ENCODE measurements around the gene ZNF784.

DNA sequence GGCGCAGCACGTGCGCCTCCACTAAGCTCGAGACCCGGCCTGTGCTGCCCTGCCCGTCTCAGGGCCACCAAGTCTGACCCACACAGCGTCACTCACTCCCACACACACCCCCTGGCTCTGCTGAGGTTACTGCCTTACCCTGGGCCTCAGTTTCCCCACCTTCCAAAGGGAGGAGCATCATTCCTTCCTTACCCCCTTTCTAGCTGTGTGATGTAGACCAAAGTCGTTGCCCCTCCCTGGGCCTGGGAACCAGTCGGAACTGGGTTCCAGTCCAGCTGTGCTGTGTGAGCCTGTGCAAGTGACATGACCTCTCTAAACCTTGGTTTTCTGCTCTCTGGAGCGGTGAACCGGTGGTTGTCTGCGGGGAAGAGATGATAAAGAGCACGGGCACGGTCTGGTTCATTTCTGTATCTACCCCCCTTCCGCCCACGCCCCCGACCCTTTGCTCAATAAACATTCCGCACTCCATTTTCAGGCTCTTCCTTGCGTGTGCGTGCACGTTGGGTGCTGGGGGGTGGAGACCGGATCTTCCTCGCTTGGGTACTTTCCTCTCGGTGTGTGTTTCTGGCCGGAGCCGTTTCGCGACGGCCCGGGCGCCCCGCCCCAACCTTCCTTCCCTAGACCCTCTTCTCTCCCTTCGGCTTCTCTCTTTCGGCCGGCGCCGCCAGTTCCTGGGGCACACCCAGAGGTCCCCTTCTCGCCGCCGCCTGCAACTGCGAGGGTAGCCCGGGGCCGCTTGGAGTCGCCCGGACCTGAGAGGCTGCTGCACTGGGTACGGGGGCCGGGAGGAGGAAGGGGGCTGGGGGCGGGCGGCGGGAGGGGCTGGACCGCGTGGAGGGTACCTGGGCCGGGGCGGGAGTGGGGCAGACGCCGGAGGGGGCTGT, 18.9 kb upstream of the ZNF784 start, which contains the start of gene ZNF581:
- TF ChIP-seq EZH2 (IDR thresholded peaks at IDR 0.05; ENCODE audit: borderline replicate concordance, low read depth, low read length, severe bottlenecking) = no peak
- TF ChIP-seq, protein P1, sequence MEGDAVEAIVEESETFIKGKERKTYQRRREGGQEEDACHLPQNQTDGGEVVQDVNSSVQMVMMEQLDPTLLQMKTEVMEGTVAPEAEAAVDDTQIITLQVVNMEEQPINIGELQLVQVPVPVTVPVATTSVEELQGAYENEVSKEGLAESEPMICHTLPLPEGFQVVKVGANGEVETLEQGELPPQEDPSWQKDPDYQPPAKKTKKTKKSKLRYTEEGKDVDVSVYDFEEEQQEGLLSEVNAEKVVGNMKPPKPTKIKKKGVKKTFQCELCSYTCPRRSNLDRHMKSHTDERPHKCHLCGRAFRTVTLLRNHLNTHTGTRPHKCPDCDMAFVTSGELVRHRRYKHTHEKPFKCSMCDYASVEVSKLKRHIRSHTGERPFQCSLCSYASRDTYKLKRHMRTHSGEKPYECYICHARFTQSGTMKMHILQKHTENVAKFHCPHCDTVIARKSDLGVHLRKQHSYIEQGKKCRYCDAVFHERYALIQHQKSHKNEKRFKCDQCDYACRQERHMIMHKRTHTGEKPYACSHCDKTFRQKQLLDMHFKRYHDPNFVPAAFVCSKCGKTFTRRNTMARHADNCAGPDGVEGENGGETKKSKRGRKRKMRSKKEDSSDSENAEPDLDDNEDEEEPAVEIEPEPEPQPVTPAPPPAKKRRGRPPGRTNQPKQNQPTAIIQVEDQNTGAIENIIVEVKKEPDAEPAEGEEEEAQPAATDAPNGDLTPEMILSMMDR (IDR thresholded peaks at IDR 0.05; ENCODE audit: extremely low read depth in 1 of 2, insufficient read depth in 1 of 2, low read depth in 1 of 2, low read length in 2 of 2) = no peak
- peak; percentile 55 for TF ChIP-seq POLR2A (IDR thresholded peaks at IDR 0.05; ENCODE audit: low read depth, low read length)
- TF ChIP-seq, protein P2, sequence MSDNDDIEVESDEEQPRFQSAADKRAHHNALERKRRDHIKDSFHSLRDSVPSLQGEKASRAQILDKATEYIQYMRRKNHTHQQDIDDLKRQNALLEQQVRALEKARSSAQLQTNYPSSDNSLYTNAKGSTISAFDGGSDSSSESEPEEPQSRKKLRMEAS (IDR thresholded peaks at IDR 0.05; ENCODE audit: insufficient read depth, insufficient read length) = peak; percentile 31
- TF ChIP-seq POLR2AphosphoS5 (IDR thresholded peaks at IDR 0.05; ENCODE audit: insufficient read depth, low read depth, low read length) = peak; percentile 68
- no peak for TF ChIP-seq JUN (IDR thresholded peaks at IDR 0.05; ENCODE audit: borderline replicate concordance, insufficient read depth, insufficient read length, low read depth)
- TF ChIP-seq MYC (IDR thresholded peaks at IDR 0.05; ENCODE audit: low read depth, low read length) = peak; percentile 18
- TF ChIP-seq GATA2 (IDR thresholded peaks at IDR 0.05; ENCODE audit: insufficient read depth, insufficient read length, low read depth, low read length) = no peak
- TF ChIP-seq FOS (IDR thresholded peaks at IDR 0.05; ENCODE audit: borderline replicate concordance, insufficient read depth, low read length) = no peak

All from endothelial cell of umbilical vein (primary cell).